Mucosa of rectum (tissue), 2 donors: Measurements from ENCODE around the gene STKLD1.

Experiments used
- H3K27ac ChIP-seq, 2 donors: one replicate each; pipeline ENCODE4 v1.7.0; 2013; ENCODE audit warnings: inconsistent platforms in 2 of 2, low read depth in 2 of 2, low read length in 2 of 2
- H3K27me3 ChIP-seq, 2 donors: one replicate each; pipeline ENCODE4 v1.7.0; 2013; ENCODE audit warnings: low read length in 2 of 2; ENCODE audit not compliant: control insufficient read depth in 2 of 2, insufficient read depth in 2 of 2
- H3K36me3 ChIP-seq, 2 donors: one replicate each; pipeline ENCODE4 v1.7.0; 2013; ENCODE audit warnings: low read length in 2 of 2; ENCODE audit not compliant: control insufficient read depth in 2 of 2, insufficient read depth in 2 of 2
- H3K4me1 ChIP-seq, 2 donors: one replicate each; pipeline ENCODE4 v1.7.0; 2013; ENCODE audit warnings: low read length in 2 of 2, mild to moderate bottlenecking in 1 of 2; ENCODE audit not compliant: control insufficient read depth in 2 of 2, insufficient read depth in 2 of 2
- H3K4me3 ChIP-seq, 2 donors: one replicate each; pipeline ENCODE4 v1.7.0; 2013; ENCODE audit warnings: low read length in 2 of 2
- H3K9ac ChIP-seq, 2 donors: one replicate each; pipeline ENCODE4 v1.7.0; 2013; ENCODE audit warnings: low read length in 2 of 2, low read depth in 1 of 2, mild to moderate bottlenecking in 1 of 2
- H3K9me3 ChIP-seq, 2 donors: one replicate each; pipeline ENCODE4 v1.7.0; 2013; ENCODE audit warnings: low read length in 2 of 2; ENCODE audit not compliant: control insufficient read depth in 2 of 2
- donor health status: healthy.
- donor health status: Normal muscosa, but diverticular disease.

Gene STKLD1

GRCh38 chr9:133405508-133406438 is 29.6 kb downstream of the STKLD1 start:
- Histone ChIP-seq H3K9ac (no peak overlapping the region), H3K27ac (no peak overlapping the region)

DNA sequence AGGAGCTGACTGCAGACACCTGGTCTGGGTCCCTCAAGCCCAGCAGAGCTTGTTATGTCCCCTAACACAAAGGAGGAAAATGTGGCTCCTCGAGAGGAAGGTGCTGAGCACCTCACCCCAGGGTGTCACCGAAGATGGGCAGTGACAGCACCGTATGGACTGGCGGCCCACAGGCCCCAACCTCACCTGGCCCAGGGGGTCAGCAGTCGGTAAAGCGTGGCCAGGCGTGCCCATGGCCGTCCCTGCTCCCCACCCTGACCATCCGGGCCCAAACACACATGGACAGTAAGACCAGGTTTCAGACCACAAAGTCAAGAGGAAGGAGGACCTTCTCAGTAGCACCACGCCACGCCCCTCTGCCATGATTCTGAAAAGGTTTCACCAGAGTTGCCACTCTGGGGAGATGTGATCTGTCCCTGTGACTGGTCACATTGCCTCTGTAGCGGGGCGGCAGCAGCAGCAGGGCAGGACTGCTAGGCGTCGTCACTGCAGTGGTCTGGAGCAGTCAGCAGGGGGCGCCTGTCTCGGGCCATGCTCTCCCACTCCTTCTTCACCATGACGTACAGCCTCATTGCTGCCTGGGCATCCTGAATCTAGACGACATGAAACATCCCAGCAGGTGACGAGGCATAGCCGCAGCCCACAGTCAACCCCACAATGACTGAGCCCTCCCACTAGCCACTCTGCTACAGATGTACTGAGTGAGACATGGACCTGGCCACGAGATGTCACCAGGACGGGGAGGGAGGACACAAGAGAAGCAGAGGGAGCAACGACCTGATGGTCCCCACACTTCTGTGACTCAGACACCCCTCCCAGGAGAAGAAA is 30.5 kb downstream of the STKLD1 start:
- no peak overlapping the region for H3K9ac ChIP-seq
- no peaks in the 10 kb centered on the region for H3K4me1 ChIP-seq
- no peak overlapping the region for H3K4me3 ChIP-seq

More at GRCh38 chr9:133405508-133406438, 29.6 kb downstream of the STKLD1 start:
- Histone ChIP-seq H3K9me3 (no peaks in the 10 kb centered on the region), H3K4me1 (no peaks in the 10 kb centered on the region), H3K27me3 (no peaks in the 10 kb centered on the region), H3K36me3 (peaks cover 39 to 49% of the 10 kb centered on the region in 2 donors), H3K4me3 (no peak overlapping the region)

GRCh38 chr9:133408042-133408441 is 31.9 kb downstream of the STKLD1 start:
- Histone ChIP-seq H3K27me3 (no peaks in the 10 kb centered on the region), H3K9me3 (no peaks in the 10 kb centered on the region), H3K4me3 (no peak overlapping the region), H3K4me1 (no peaks in the 10 kb centered on the region), H3K27ac (no peak overlapping the region), H3K9ac (no peak overlapping the region), H3K36me3 (peaks cover 52 to 69% of the 10 kb centered on the region in 2 donors)

More for the DNA sequence above, 30.5 kb downstream of the STKLD1 start:
- no peaks in the 10 kb centered on the region for H3K9me3 ChIP-seq
- no peak overlapping the region for H3K27ac ChIP-seq
- peaks cover 43 to 57% of the 10 kb centered on the region in 2 donors for H3K36me3 ChIP-seq
- H3K27me3 ChIP-seq, result no peaks in the 10 kb centered on the region

DNA sequence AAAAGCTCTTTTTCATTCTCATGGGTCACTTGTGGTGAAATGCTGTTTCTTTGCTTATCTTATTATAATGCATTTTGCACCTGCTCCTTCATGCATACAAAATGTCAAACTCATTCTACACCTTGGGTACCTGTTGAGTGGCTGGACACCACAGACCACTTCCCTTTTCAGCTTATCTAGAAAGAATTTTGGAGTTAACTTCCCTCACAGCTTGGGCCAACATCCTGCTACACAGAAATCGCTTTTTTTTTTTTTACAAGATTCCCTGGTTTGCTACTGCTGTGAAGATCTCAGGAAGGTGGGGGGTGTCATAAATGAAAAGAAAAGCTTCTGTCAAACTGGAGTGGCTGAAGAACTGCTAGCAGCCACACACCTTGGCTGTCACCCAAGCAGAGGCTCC is 39.0 kb downstream of the STKLD1 start:
- H3K9me3 ChIP-seq, result no peaks in the 10 kb centered on the region
- peaks cover 16 to 17% of the 10 kb centered on the region in 2 donors for H3K4me1 ChIP-seq
- H3K9ac ChIP-seq, result no peak overlapping the region
- no peak overlapping the region for H3K4me3 ChIP-seq
- no peak overlapping the region for H3K27ac ChIP-seq
- H3K36me3 ChIP-seq, result peaks cover 34 to 42% of the 10 kb centered on the region in 2 donors
- no peaks in the 10 kb centered on the region for H3K27me3 ChIP-seq

GRCh38 chr9:133417541-133418461 is 41.6 kb downstream of the STKLD1 start, which contains the start of gene REXO4:
Gene REXO4, minus strand, starts transcription at chr9:133418010. Its CDS starts 166 bp downstream, at chr9:133417844.
- Histone ChIP-seq H3K36me3 (peaks cover 14 to 18% of the 10 kb centered on the region in 2 donors), H3K27me3 (no peaks in the 10 kb centered on the region), H3K27ac (peak within 1 kb of the TSS; percentile 94 to 97), H3K9ac (peak within 1 kb of the TSS; percentile 81 to 89), H3K4me3 (peak within 1 kb of the TSS; percentile 87 to 89), H3K4me1 (peaks cover 17 to 23% of the 10 kb centered on the region in 2 donors), H3K9me3 (no peaks in the 10 kb centered on the region)

DNA sequence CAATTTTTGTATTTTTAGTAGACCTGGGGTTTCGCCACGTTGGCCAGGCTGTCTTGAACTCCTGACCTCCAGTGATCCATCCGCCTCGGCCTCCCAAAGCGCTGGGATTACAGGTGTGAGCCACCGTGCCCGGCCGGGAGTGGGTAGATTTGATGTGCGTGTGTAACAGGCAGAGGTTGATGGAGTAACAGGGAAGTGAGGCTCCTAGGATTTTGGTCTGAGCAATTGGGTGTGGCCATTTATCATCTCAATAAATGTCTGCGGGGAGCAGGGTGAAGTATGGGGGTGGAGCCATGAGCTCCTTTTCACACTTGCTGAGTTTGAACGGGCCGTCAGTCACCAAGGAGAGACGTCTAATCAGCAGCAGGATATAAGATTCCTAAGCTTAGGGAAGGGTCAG is 42.8 kb downstream of the STKLD1 start:
- Histone ChIP-seq H3K27ac (peak overlapping the region; percentile 94 to 97), H3K36me3 (peaks cover 7% of the 10 kb centered on the region in 2 donors), H3K27me3 (no peaks in the 10 kb centered on the region), H3K4me1 (peaks cover 17 to 23% of the 10 kb centered on the region in 2 donors), H3K9ac (peak overlapping the region; percentile 14 to 40), H3K4me3 (peak overlapping the region; percentile 37 to 89), H3K9me3 (no peaks in the 10 kb centered on the region)

- no peak overlapping the region for H3K9ac ChIP-seq
- H3K9me3 ChIP-seq, result no peaks in the 10 kb centered on the region
- no peaks in the 10 kb centered on the region for H3K36me3 ChIP-seq
- H3K4me3 ChIP-seq, result no peak overlapping the region
- H3K27ac ChIP-seq, result no peak overlapping the region
- H3K4me1 ChIP-seq, result peaks cover 17 to 23% of the 10 kb centered on the region in 2 donors
- H3K27me3 ChIP-seq, result no peaks in the 10 kb centered on the region
Measured at GRCh38 chr9:133420392-133420827, 44.2 kb downstream of the STKLD1 start.

GRCh38 chr9:133421615-133422542 is 45.7 kb downstream of the STKLD1 start, which contains the start of gene ADAMTS13:
Gene ADAMTS13, plus strand, starts transcription at chr9:133422367. Its CDS starts 77 bp downstream, at chr9:133422444.
- H3K9me3 ChIP-seq, result no peaks in the 10 kb centered on the region
- no peaks in the 10 kb centered on the region for H3K27me3 ChIP-seq
- no peak within 1 kb of the TSS for H3K27ac ChIP-seq
- H3K4me3 ChIP-seq, result no peak within 1 kb of the TSS
- H3K4me1 ChIP-seq, result peaks cover 17 to 22% of the 10 kb centered on the region in 2 donors
- H3K9ac ChIP-seq, result peak within 1 kb of the TSS in 1 of 2 donors; percentile 24
- H3K36me3 ChIP-seq, result no peaks in the 10 kb centered on the region
